GM23338 (cell line): Measurements from ENCODE around the gene MAD2L1BP. TPM values are rescaled to one million over a fixed set of nuclear protein-coding genes. Genes with fewer than 3 reads are reported as not detected.

Experiments used
- ATAC-seq: fragments of 200-7000 bp; cut with Tn5 transposase; 3 replicates; pipeline ENCODE4 v1.9.1; 2020
- DNase-seq: peaks from one replicate; pipeline ENCODE4 v3.0.0-alpha.2; 2015; ENCODE audit warnings: low spot score
- H2AFZ ChIP-seq: fragments of 200-600 bp; sonication (generic); 2 replicates; pipeline ENCODE4 v1.8.0; 2016; ENCODE audit warnings: antibody characterized with exemption, mild to moderate bottlenecking, moderate library complexity
- H3F3A ChIP-seq: fragments of 200-600 bp; sonication (generic); replicated peaks from 2 replicates; pipeline ENCODE4 v1.8.0; 2017; ENCODE audit warnings: antibody characterized with exemption, mixed run types, low read depth
- H3K27ac ChIP-seq: fragments of 200-600 bp; sonication (generic); 2 replicates; pipeline ENCODE4 v1.6.1; 2016; ENCODE audit warnings: low read depth
- H3K27me3 ChIP-seq: fragments of 200-600 bp; sonication (generic); 2 replicates; pipeline ENCODE4 v1.8.0; 2016; ENCODE audit warnings: mild to moderate bottlenecking, mixed run types, moderate library complexity; ENCODE audit not compliant: insufficient read depth
- H3K36me3 ChIP-seq: fragments of 200-600 bp; sonication (generic); 2 replicates; pipeline ENCODE4 v1.8.0; 2016; ENCODE audit warnings: mild to moderate bottlenecking; ENCODE audit not compliant: insufficient read depth
- H3K4me1 ChIP-seq: fragments of 200-600 bp; sonication (generic); 2 replicates; pipeline ENCODE4 v1.8.0; 2016; ENCODE audit warnings: mild to moderate bottlenecking, moderate library complexity; ENCODE audit not compliant: insufficient read depth
- H3K4me2 ChIP-seq: fragments of 200-600 bp; sonication (generic); 2 replicates; pipeline ENCODE4 v1.7.1; 2017; ENCODE audit warnings: mixed run types
- H3K4me3 ChIP-seq: fragments of 200-600 bp; sonication (generic); 2 replicates; pipeline ENCODE4 v1.6.1; 2016; ENCODE audit warnings: mixed run types
- H3K79me2 ChIP-seq: fragments of 200-600 bp; sonication (generic); replicated peaks from 2 replicates; pipeline ENCODE4 v1.8.0; 2017; ENCODE audit warnings: mild to moderate bottlenecking; ENCODE audit not compliant: insufficient read depth
- H3K9me2 ChIP-seq: fragments of 200-600 bp; sonication (generic); 2 replicates; pipeline ENCODE4 v1.8.0; 2017; ENCODE audit not compliant: insufficient read depth
- H4K20me1 ChIP-seq: fragments of 200-600 bp; sonication (generic); replicated peaks from 2 replicates; pipeline ENCODE4 v1.8.0; 2017; ENCODE audit warnings: mild to moderate bottlenecking; ENCODE audit not compliant: insufficient read depth
- H3K27ac Mint-ChIP-seq: 2 replicates; pipeline ENCODE4 v1.8.0; 2020; ENCODE audit warnings: inconsistent platforms, mild to moderate bottlenecking, moderate library complexity, mixed read lengths
- H3K27me3 Mint-ChIP-seq: 3 replicates; pipeline ENCODE4 v1.8.0; 2022; ENCODE audit warnings: low read depth, mild to moderate bottlenecking, moderate library complexity, mixed read lengths, inconsistent platforms; ENCODE audit not compliant: insufficient read depth, poor library complexity
- H3K36me3 Mint-ChIP-seq: 3 replicates; pipeline ENCODE4 v1.8.0; 2021; ENCODE audit warnings: low read depth, mild to moderate bottlenecking, inconsistent platforms, moderate library complexity, mixed read lengths
- H3K4me1 Mint-ChIP-seq: 3 replicates; pipeline ENCODE4 v1.8.0; 2020; ENCODE audit warnings: mild to moderate bottlenecking, inconsistent platforms, mixed read lengths
- H3K4me3 Mint-ChIP-seq: 3 replicates; pipeline ENCODE4 v1.8.0; 2021; ENCODE audit warnings: moderate library complexity, mild to moderate bottlenecking, inconsistent platforms, mixed read lengths
- H3K9me3 Mint-ChIP-seq: 3 replicates; pipeline ENCODE4 v1.8.0; 2020; ENCODE audit warnings: moderate library complexity, mild to moderate bottlenecking, inconsistent platforms, mixed read lengths
- CREB1 ChIP-seq: fragments of 250-450 bp; sonication (Bioruptor Pico); IDR thresholded peaks from 2 replicates; pipeline ENCODE4 v1.5.0; 2020; ENCODE audit warnings: low read depth, mild to moderate bottlenecking, moderate library complexity
- CTCF ChIP-seq, 2 experiments: fragments of 200-600 bp in 1 of 2; sonication (generic) in 1 of 2; conservative IDR thresholded peaks; 2 replicates each; pipeline versions ENCODE4 v1.5.1 to v1.6.1; 2016 to 2017; ENCODE audit warnings: antibody characterized with exemption in 2 of 2, low read depth in 2 of 2, mild to moderate bottlenecking in 2 of 2, moderate library complexity in 1 of 2
- ETS1 ChIP-seq: IDR thresholded peaks from 2 replicates; pipeline ENCODE4 v1.6.1; 2016; ENCODE audit warnings: antibody characterized with exemption
- EZH2phosphoT487 ChIP-seq: fragments of 200-600 bp; sonication (generic); IDR thresholded peaks from one replicate; pipeline ENCODE4 v1.8.1; 2018; ENCODE audit warnings: antibody characterized with exemption; ENCODE audit not compliant: unreplicated experiment
- JUNB ChIP-seq: IDR thresholded peaks from one replicate; pipeline ENCODE4 v1.6.1; 2016; ENCODE audit warnings: antibody characterized with exemption; ENCODE audit not compliant: unreplicated experiment
- NANOG ChIP-seq: IDR thresholded peaks from 2 replicates; pipeline ENCODE4 v1.6.1; 2016; ENCODE audit warnings: antibody characterized with exemption, borderline replicate concordance
- POLR2AphosphoS5 ChIP-seq: IDR thresholded peaks from 2 replicates; pipeline ENCODE4 v1.6.1; 2016; ENCODE audit warnings: antibody characterized with exemption, low read depth
- STAT1 ChIP-seq: IDR thresholded peaks from one replicate; pipeline ENCODE4 v1.6.1; 2016; ENCODE audit warnings: antibody characterized with exemption; ENCODE audit not compliant: unreplicated experiment
- ZNF114 ChIP-seq: fragments of 250-450 bp; sonication (Bioruptor Pico); IDR thresholded peaks from 2 replicates; pipeline ENCODE4 v1.5.0; 2020; ENCODE audit warnings: mild to moderate bottlenecking, moderate library complexity
- ZNF331 ChIP-seq: fragments of 250-450 bp; sonication (Bioruptor Pico); IDR thresholded peaks from 2 replicates; pipeline ENCODE4 v1.5.0; 2020; ENCODE audit warnings: low read depth, mild to moderate bottlenecking, moderate library complexity
- ZNF462 ChIP-seq: fragments of 250-450 bp; sonication (Bioruptor Pico); IDR thresholded peaks from 2 replicates; pipeline ENCODE4 v1.5.0; 2020; ENCODE audit warnings: mild to moderate bottlenecking, moderate library complexity
- polyA plus RNA-seq: library from polyadenylated mRNA; unstranded; fragments of >200 nt; fragmentation: Nextera tagmentation; extraction: Ambion mirVana; gene quantifications from 2 replicates; pipeline ENCODE4 v1.2.1, GENCODE V29; 2016
- total RNA-seq: library from RNA; depleted of rRNA; stranded (reverse); fragments of >200 nt; shearing (Covaris generic); gene quantifications from 2 replicates; pipeline ENCODE4 v1.2.3, GENCODE V29; 2014

MAD2L1BP gene
- total and polyA plus RNA-seq, 2 experiments from 2014 or later, result 26.6 to 51.7 TPM

GRCh38 chr6:43676962-43677606 lies 41.4 kb downstream of the MAD2L1BP start:
- H3K4me1 ChIP-seq, result no peaks in the 10 kb centered on the region
- Mint-ChIP-seq H3K4me3 (no peak overlapping the region), H3K9me3 (no peaks in the 10 kb centered on the region), H3K27me3 (peaks cover 2% of the 10 kb centered on the region), H3K27ac (no peak overlapping the region), H3K36me3 (peaks cover 41% of the 10 kb centered on the region), H3K4me1 (no peaks in the 10 kb centered on the region)
- H4K20me1 ChIP-seq, result peaks cover 15% of the 10 kb centered on the region
- DNase-seq (no peak), ATAC-seq (no peak)
- no peak overlapping the region for H3K4me2 ChIP-seq
- TF ChIP-seq ZNF331 (CRISPR knock-in tag), result no peak
- TF ChIP-seq POLR2AphosphoS5, result no peak
- TF ChIP-seq CTCF (conservative IDR thresholded peaks at IDR 0.05; ENCODE audit: low read depth in 2 of 2), result no peak
- no peak for TF ChIP-seq STAT1
- no peak for TF ChIP-seq ZNF114 (CRISPR knock-in tag)
- TF ChIP-seq JUNB, result no peak
- no peak overlapping the region for H3K27ac ChIP-seq
- no peaks in the 10 kb centered on the region for H3K27me3 ChIP-seq
- H3K4me3 ChIP-seq, result no peak overlapping the region
- H3K79me2 ChIP-seq, result peaks cover 23% of the 10 kb centered on the region
- H3K36me3 ChIP-seq, result peaks cover 8% of the 10 kb centered on the region; the same call in 1 of the 2 replicates
- H3F3A ChIP-seq, result no peaks in the 10 kb centered on the region
- H3K9me2 ChIP-seq, result no peaks in the 10 kb centered on the region
- no peak overlapping the region for H2AFZ ChIP-seq

GRCh38 chr6:43677759-43678158 lies 42.1 kb downstream of the MAD2L1BP start:
- DNase-seq (no peak), ATAC-seq (no peak)
- Mint-ChIP-seq H3K4me3 (no peak overlapping the region), H3K36me3 (peaks cover 38% of the 10 kb centered on the region), H3K27ac (no peak overlapping the region), H3K4me1 (peaks cover 3% of the 10 kb centered on the region), H3K9me3 (no peaks in the 10 kb centered on the region), H3K27me3 (peaks cover 2% of the 10 kb centered on the region)
- peaks cover 8% of the 10 kb centered on the region; the same call in 1 of the 2 replicates for H3K36me3 ChIP-seq
- no peak overlapping the region for H3K4me3 ChIP-seq
- no peaks in the 10 kb centered on the region for H3K4me1 ChIP-seq
- H4K20me1 ChIP-seq, result peaks cover 22% of the 10 kb centered on the region
- no peaks in the 10 kb centered on the region for H3K27me3 ChIP-seq
- peaks cover 29% of the 10 kb centered on the region for H3K79me2 ChIP-seq
- no peak overlapping the region for H3K27ac ChIP-seq
- no peaks in the 10 kb centered on the region for H3F3A ChIP-seq
- H3K4me2 ChIP-seq, result no peak overlapping the region
- H3K9me2 ChIP-seq, result no peaks in the 10 kb centered on the region
- no peak overlapping the region for H2AFZ ChIP-seq
- TF ChIP-seq EZH2phosphoT487 (no peak), ZNF331 (CRISPR knock-in tag) (no peak), ETS1 (no peak), NANOG (no peak), ZNF462 (CRISPR knock-in tag) (no peak), JUNB (no peak), ZNF114 (CRISPR knock-in tag) (no peak), POLR2AphosphoS5 (no peak), CREB1 (CRISPR knock-in tag) (no peak), STAT1 (no peak)
